ENCODE measurements around the gene SLC6A8.

Gene SLC6A8

DNA sequence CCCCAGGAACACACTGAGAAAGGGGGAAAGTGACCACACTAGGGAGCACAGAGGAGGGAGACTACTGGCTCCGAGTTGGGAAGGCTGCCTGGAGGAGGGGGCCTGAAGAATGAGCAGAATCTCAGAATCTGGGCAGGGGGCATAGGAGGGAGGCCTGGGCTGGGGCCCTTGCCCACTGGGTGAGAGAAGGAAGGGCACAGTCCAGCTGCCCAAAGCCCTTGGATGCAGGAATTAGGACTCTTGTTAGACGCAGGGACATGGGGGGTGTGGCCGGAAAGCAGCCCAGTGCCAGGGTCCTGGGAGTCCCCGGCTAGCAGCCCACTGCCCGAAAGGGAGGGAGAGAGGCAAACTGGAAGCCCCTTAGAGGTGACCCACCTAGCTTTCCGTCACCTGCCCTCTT is 42.6 kb upstream of the SLC6A8 start:
- peaks cover 47% of the 10 kb centered on the region for H3K27me3 Mint-ChIP-seq (ENCODE audit: low read depth)
- H3K4me1 Mint-ChIP-seq (ENCODE audit: low read depth), result no peaks in the 10 kb centered on the region
- H3K4me3 Mint-ChIP-seq, result no peak overlapping the region

DNA sequence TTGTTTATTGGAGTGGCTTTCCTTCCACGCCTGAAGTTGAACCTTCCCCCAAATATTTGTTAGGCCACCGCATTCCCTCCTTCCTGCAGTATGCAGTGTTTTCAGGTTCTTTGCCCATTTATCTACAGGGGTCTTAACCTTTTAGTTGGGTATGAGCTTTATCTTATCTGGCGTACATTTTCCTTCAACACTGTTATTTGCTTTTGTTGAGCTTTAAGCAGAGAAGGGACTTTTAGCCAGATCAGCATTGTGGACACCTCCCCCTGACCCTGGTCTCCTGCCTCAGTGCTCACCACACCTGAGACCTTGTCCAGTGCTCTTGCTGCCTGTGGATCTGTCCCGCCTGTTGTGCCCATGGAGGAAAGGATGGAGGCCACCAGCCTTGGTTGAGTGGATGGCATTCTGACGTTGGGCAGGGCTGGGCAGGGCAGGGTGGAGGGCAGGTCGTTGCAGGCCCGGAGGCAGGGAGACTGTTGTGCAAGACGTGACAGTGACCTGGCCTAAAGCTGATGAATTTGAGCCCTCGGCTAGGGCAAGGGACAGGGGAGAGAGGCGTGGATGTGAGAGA is 41.7 kb upstream of the SLC6A8 start:
- Mint-ChIP-seq H3K4me1 (ENCODE audit: low read depth) (no peaks in the 10 kb centered on the region), H3K27ac (no peak overlapping the region), H3K36me3 (ENCODE audit: low read depth) (no peaks in the 10 kb centered on the region), H3K9me3 (no peaks in the 10 kb centered on the region), H3K27me3 (ENCODE audit: low read depth) (peaks cover 45% of the 10 kb centered on the region), H3K4me3 (peak overlapping the region; percentile 5)
- no peak for DNase-seq (ENCODE audit: low spot score)

More for the DNA sequence above, 42.6 kb upstream of the SLC6A8 start:
- Mint-ChIP-seq H3K27ac (no peak overlapping the region), H3K36me3 (ENCODE audit: low read depth) (no peaks in the 10 kb centered on the region), H3K9me3 (no peaks in the 10 kb centered on the region)
- DNase-seq (ENCODE audit: low spot score), result no peak

- Mint-ChIP-seq H3K4me3 (peak within 1 kb of the TSS; percentile 5), H3K4me1 (ENCODE audit: low read depth) (no peaks in the 10 kb centered on the region), H3K27ac (no peak within 1 kb of the TSS), H3K27me3 (ENCODE audit: low read depth) (peaks cover 39% of the 10 kb centered on the region), H3K9me3 (no peaks in the 10 kb centered on the region), H3K36me3 (ENCODE audit: low read depth) (no peaks in the 10 kb centered on the region)
- DNase-seq (ENCODE audit: low spot score), result no peak
These were observed 40.9 kb upstream of the SLC6A8 start, which contains the start of gene DUSP9 for GRCh38 chrX:153646620-153647373. Gene DUSP9, plus strand, starts transcription at chrX:153647203. Its CDS starts 751 bp downstream, at chrX:153647954.

- H3K36me3 Mint-ChIP-seq (ENCODE audit: low read depth), result no peaks in the 10 kb centered on the region
- DNase-seq (ENCODE audit: low spot score), result no peak
- no peak overlapping the region for H3K4me3 Mint-ChIP-seq
- H3K27me3 Mint-ChIP-seq (ENCODE audit: low read depth), result peaks cover 37% of the 10 kb centered on the region
- H3K27ac Mint-ChIP-seq, result no peak overlapping the region
- no peaks in the 10 kb centered on the region for H3K9me3 Mint-ChIP-seq
- H3K4me1 Mint-ChIP-seq (ENCODE audit: low read depth), result no peaks in the 10 kb centered on the region
These were observed 40.0 kb upstream of the SLC6A8 start for GRCh38 chrX:153647461-153648357.

GRCh38 chrX:153648358-153649177 is 39.2 kb upstream of the SLC6A8 start:
- no peak for DNase-seq (ENCODE audit: low spot score)
- Mint-ChIP-seq H3K36me3 (ENCODE audit: low read depth) (no peaks in the 10 kb centered on the region), H3K27ac (no peak overlapping the region), H3K4me3 (no peak overlapping the region), H3K27me3 (ENCODE audit: low read depth) (peaks cover 29% of the 10 kb centered on the region), H3K9me3 (no peaks in the 10 kb centered on the region), H3K4me1 (ENCODE audit: low read depth) (no peaks in the 10 kb centered on the region)

- peaks cover 28% of the 10 kb centered on the region for H3K27me3 Mint-ChIP-seq (ENCODE audit: low read depth)
- no peak overlapping the region for H3K4me3 Mint-ChIP-seq
- DNase-seq (ENCODE audit: low spot score), result no peak
- no peaks in the 10 kb centered on the region for H3K9me3 Mint-ChIP-seq
- no peaks in the 10 kb centered on the region for H3K4me1 Mint-ChIP-seq (ENCODE audit: low read depth)
- H3K36me3 Mint-ChIP-seq (ENCODE audit: low read depth), result no peaks in the 10 kb centered on the region
- no peak overlapping the region for H3K27ac Mint-ChIP-seq
These were observed 38.4 kb upstream of the SLC6A8 start for GRCh38 chrX:153649178-153649914.

DNA sequence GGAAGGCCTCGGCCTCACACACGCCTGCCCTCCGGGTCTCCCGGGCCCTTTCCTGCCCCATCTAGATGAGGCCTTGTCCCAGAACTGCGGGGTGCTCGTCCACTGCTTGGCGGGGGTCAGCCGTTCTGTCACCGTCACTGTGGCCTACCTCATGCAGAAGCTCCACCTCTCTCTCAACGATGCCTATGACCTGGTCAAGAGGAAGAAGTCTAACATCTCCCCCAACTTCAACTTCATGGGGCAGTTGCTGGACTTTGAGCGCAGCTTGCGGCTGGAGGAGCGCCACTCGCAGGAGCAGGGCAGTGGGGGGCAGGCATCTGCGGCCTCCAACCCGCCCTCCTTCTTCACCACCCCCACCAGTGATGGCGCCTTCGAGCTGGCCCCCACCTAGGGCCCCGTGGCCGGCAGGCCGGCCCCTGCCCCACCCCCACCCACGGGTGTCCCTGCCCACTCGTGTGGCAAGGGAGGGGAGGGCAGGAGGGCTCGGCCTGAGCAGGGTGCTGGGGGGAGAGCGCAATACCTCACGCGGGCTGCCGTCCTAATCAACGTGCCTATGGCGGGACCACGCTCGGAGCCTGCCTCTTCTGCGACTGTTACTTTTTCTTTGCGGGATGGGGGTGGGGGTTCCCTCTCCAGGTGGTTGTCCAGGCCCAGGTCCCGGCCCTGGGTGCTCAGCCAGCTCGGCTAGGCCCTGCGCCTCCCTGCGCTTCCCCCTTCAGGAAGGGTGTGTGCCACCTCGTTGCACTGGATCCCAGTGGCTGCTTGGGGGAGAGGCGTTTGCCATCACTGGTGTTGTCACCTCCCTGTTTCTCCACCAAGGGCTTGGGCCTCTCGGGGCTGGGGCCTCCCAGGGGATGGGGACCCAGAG is 37.6 kb upstream of the SLC6A8 start:
- Mint-ChIP-seq H3K27ac (no peak overlapping the region), H3K4me1 (ENCODE audit: low read depth) (no peaks in the 10 kb centered on the region), H3K9me3 (no peaks in the 10 kb centered on the region), H3K27me3 (ENCODE audit: low read depth) (peaks cover 22% of the 10 kb centered on the region), H3K4me3 (no peak overlapping the region), H3K36me3 (ENCODE audit: low read depth) (no peaks in the 10 kb centered on the region)
- no peak for DNase-seq (ENCODE audit: low spot score)

DNA sequence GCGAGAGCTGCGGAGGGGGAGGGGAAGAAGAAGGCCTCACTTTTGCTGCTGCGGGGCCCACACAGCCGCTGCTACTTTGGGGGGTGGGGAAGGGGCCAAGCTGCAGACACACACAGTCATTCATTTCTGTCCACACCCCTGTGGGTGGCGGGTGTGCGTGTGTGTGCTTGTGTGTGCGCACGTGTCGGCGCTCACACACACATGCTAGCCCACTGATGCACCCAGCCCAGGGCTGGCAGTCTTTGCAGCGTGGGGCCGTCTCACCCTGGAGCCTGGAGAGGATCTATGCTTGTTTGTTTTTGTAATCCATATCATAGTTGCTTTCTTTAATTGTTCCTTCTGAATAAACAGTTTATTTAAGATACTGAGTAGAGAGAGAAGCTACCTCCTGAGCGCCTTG is 36.8 kb upstream of the SLC6A8 start:
- Mint-ChIP-seq H3K27ac (no peak overlapping the region), H3K4me1 (ENCODE audit: low read depth) (no peaks in the 10 kb centered on the region), H3K27me3 (ENCODE audit: low read depth) (peaks cover 14% of the 10 kb centered on the region), H3K9me3 (no peaks in the 10 kb centered on the region), H3K36me3 (ENCODE audit: low read depth) (no peaks in the 10 kb centered on the region), H3K4me3 (no peak overlapping the region)
- DNase-seq (ENCODE audit: low spot score), result no peak

GRCh38 chrX:153651540-153652079 is 36.1 kb upstream of the SLC6A8 start:
- Mint-ChIP-seq H3K9me3 (no peaks in the 10 kb centered on the region), H3K27me3 (ENCODE audit: low read depth) (peaks cover 9% of the 10 kb centered on the region), H3K4me3 (no peak overlapping the region), H3K4me1 (ENCODE audit: low read depth) (no peaks in the 10 kb centered on the region), H3K36me3 (ENCODE audit: low read depth) (no peaks in the 10 kb centered on the region), H3K27ac (no peak overlapping the region)
- DNase-seq (ENCODE audit: low spot score), result no peak

DNA sequence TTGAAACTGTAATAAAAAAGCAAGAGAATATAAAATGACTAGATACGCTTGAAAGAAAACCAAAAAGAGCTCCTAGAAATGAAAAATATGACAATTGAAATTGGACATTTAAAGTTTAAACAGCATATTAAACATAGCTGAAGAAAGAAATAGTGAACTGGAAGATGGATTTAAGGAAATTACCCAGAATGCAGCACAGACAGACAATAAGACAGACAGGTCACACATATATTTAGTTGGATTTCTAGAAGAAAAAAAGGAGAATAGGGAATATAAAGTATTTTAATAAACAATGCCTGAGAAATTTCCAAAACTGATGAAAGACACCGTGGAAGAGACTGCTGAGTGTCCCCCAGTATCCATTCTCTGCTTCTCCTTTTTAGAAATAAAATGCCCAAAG is 34.2 kb upstream of the SLC6A8 start:
- no peak overlapping the region for H3K27ac Mint-ChIP-seq

DNA sequence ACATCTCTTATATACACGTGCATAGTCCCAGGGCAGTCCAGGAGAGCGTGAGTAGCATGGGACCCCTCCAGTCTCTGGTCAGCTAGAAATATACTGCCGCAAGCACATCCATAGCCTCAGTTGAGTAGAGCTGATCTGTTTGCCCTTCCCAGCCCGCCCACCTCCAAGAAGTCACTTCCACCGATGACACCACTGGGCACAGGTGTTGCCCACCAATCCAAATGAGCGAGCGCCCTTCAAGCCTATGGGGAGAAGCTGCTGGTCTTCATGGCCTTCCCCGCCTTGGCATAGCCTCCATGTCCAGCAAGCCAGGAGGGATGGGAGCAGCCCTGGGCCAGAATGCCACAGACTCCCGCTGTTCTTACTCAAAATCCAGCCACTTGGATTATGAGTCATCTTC is 30.6 kb upstream of the SLC6A8 start:
- DNase-seq (ENCODE audit: low spot score), result no peak
- Mint-ChIP-seq H3K27ac (no peak overlapping the region), H3K4me1 (ENCODE audit: low read depth) (no peaks in the 10 kb centered on the region), H3K36me3 (ENCODE audit: low read depth) (no peaks in the 10 kb centered on the region), H3K27me3 (ENCODE audit: low read depth) (peaks cover 24% of the 10 kb centered on the region), H3K9me3 (no peaks in the 10 kb centered on the region), H3K4me3 (no peak overlapping the region)

More for the DNA sequence above, 34.2 kb upstream of the SLC6A8 start:
- Mint-ChIP-seq H3K4me1 (ENCODE audit: low read depth) (no peaks in the 10 kb centered on the region), H3K9me3 (no peaks in the 10 kb centered on the region), H3K27me3 (ENCODE audit: low read depth) (peaks cover 5% of the 10 kb centered on the region), H3K36me3 (ENCODE audit: low read depth) (no peaks in the 10 kb centered on the region), H3K4me3 (no peak overlapping the region)
- no peak for DNase-seq (ENCODE audit: low spot score)

DNA sequence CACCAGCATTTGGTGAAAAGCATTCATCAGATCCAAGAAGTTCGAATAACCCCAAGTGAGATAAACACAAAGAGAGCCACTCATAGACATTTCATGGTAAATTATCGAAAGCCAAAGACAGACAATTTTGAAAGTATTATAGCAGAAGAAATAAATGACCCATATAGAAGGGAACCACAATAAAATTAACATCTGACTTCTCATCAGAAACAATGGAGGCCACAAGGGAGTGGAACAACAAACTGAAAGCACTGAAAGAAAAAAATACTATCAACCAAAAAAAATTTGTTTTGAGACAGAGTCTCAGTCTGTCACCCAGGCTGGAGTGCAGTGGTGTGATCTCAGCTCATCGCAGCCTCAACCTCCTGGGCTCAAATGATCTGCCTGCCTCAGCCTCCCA is 28.5 kb upstream of the SLC6A8 start:
- no peaks in the 10 kb centered on the region for H3K4me1 Mint-ChIP-seq (ENCODE audit: low read depth)
- no peak for DNase-seq (ENCODE audit: low spot score)
- no peaks in the 10 kb centered on the region for H3K36me3 Mint-ChIP-seq (ENCODE audit: low read depth)
- no peak overlapping the region for H3K27ac Mint-ChIP-seq
- H3K4me3 Mint-ChIP-seq, result no peak overlapping the region
- H3K27me3 Mint-ChIP-seq (ENCODE audit: low read depth), result peaks cover 31% of the 10 kb centered on the region
- no peaks in the 10 kb centered on the region for H3K9me3 Mint-ChIP-seq

Measured in T-helper 2 cell treated with Interferon-gamma antibody and Interleukin-4, amounts not matched to agents 5 μg/mL and 100 μg/mL, for 36 hours (primary cell).